ENCODE results near the gene TNFSF11. TPM values are rescaled to one million over a fixed set of nuclear protein-coding genes. Genes with fewer than 3 reads are reported as not detected.

Gene TNFSF11
- total and polyA plus RNA-seq, 4 donors, result 0.06 to 0.97 TPM; not detected in 2

- TF ChIP-seq CTCF (IDR thresholded peaks at IDR 0.05; ENCODE audit: control extremely low read depth, extremely low read depth), result no peak
- ATAC-seq (ENCODE audit: insufficient read depth, low FRiP score) (peak; percentile 40), DNase-seq (peak; percentile 25 to 53 (median 31))
- Histone ChIP-seq H3K9me3 (ENCODE audit: control insufficient read depth in 4 of 4, insufficient read depth in 3 of 4, low read length in 3 of 4) (no peaks in the 10 kb centered on the region), H3K27me3 (ENCODE audit: control insufficient read depth in 3 of 3, insufficient read depth in 3 of 3, low read length in 2 of 3) (no peaks in the 10 kb centered on the region), H3K27ac (ENCODE audit: low read depth in 1 of 2, low read length in 1 of 2) (no peak overlapping the region), H3K36me3 (ENCODE audit: control insufficient read depth in 4 of 4, insufficient read depth in 4 of 4, low read length in 4 of 4) (no peaks in the 10 kb centered on the region), H3K4me3 (no peak overlapping the region), H3K4me1 (ENCODE audit: control insufficient read depth in 5 of 5, insufficient read depth in 5 of 5, low read length in 5 of 5) (peaks cover 0 to 2% (median 0%) of the 10 kb centered on the region in 5 donors), H3K9ac (ENCODE audit: insufficient read depth in 1 of 2, low read length in 2 of 2) (no peak overlapping the region)
- 47 to 52% methylated on average over 10 of the region's 10 CpGs for WGBS, 2 donors
These were observed 25.0 kb upstream of the TNFSF11 start for GRCh38 chr13:42548731-42549551.

- H3K4me1 ChIP-seq (ENCODE audit: control insufficient read depth in 5 of 5, insufficient read depth in 5 of 5, low read length in 5 of 5), result peaks cover 0 to 2% (median 0%) of the 10 kb centered on the region in 5 donors
- ATAC-seq (ENCODE audit: insufficient read depth, low FRiP score) (no peak), DNase-seq (no peak)
- 67 to 75% methylated on average over 4 of the region's 4 CpGs for WGBS, 2 donors
- H3K36me3 ChIP-seq (ENCODE audit: control insufficient read depth in 4 of 4, insufficient read depth in 4 of 4, low read length in 4 of 4), result no peaks in the 10 kb centered on the region
- no peak overlapping the region for H3K27ac ChIP-seq (ENCODE audit: low read depth in 1 of 2, low read length in 1 of 2)
- H3K9ac ChIP-seq (ENCODE audit: insufficient read depth in 1 of 2, low read length in 2 of 2), result no peak overlapping the region
- H3K9me3 ChIP-seq (ENCODE audit: control insufficient read depth in 4 of 4, insufficient read depth in 3 of 4, low read length in 3 of 4), result no peaks in the 10 kb centered on the region
- H3K27me3 ChIP-seq (ENCODE audit: control insufficient read depth in 3 of 3, insufficient read depth in 3 of 3, low read length in 2 of 3), result no peaks in the 10 kb centered on the region
- H3K4me3 ChIP-seq, result no peak overlapping the region
- TF ChIP-seq CTCF (IDR thresholded peaks at IDR 0.05; ENCODE audit: control extremely low read depth, extremely low read depth), result no peak
These were observed 24.4 kb upstream of the TNFSF11 start for GRCh38 chr13:42549552-42549936.

DNA sequence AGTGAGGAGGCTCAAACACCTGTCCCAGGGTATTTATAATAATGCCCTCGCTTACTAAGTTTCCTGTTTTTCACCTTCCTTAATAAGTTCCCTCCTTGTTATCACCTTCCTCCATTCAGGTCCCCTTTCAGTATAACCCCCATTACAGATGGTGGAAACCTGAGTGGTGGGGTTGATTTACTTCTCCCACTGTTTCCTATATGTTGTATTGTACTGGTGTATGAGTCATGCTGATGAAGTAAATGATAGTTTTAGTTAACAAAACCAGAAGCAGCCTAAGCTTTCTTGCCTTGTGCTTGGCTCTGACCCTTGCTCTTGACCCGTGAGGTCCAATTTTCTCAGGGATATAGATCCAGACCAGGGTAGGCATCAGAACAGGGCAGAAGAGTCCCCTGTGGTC is 22.3 kb upstream of the TNFSF11 start:
- ATAC-seq (ENCODE audit: insufficient read depth, low FRiP score), result no peak
- no peak overlapping the region for H3K4me3 ChIP-seq
- TF ChIP-seq CTCF (IDR thresholded peaks at IDR 0.05; ENCODE audit: control extremely low read depth, extremely low read depth), result no peak
- no peak for DNase-seq
- H3K27ac ChIP-seq (ENCODE audit: low read depth in 1 of 2, low read length in 1 of 2), result no peak overlapping the region
- no peaks in the 10 kb centered on the region for H3K27me3 ChIP-seq (ENCODE audit: control insufficient read depth in 3 of 3, insufficient read depth in 3 of 3, low read length in 2 of 3)
- WGBS, 2 donors, result 84 to 85% methylated on average over 2 of the region's 2 CpGs
- H3K9ac ChIP-seq (ENCODE audit: insufficient read depth in 1 of 2, low read length in 2 of 2), result no peak overlapping the region
- H3K36me3 ChIP-seq (ENCODE audit: control insufficient read depth in 4 of 4, insufficient read depth in 4 of 4, low read length in 4 of 4), result no peaks in the 10 kb centered on the region
- peaks cover 0 to 2% (median 0%) of the 10 kb centered on the region in 5 donors for H3K4me1 ChIP-seq (ENCODE audit: control insufficient read depth in 5 of 5, insufficient read depth in 5 of 5, low read length in 5 of 5)
- no peaks in the 10 kb centered on the region for H3K9me3 ChIP-seq (ENCODE audit: control insufficient read depth in 4 of 4, insufficient read depth in 3 of 4, low read length in 3 of 4)
